ENCODE measurements around the gene PPP2R2C.

Gene PPP2R2C

GRCh38 chr4:6435010-6435409 lies 37.4 kb downstream of the PPP2R2C start:
- TF ChIP-seq CTCF (IDR thresholded peaks at IDR 0.05; ENCODE audit: low read depth, low read length), result no peak

GRCh38 chr4:6430927-6431326 lies 41.5 kb downstream of the PPP2R2C start:
- Histone ChIP-seq H3K9me3 (no peaks in the 10 kb centered on the region), H3K27me3 (no peaks in the 10 kb centered on the region), H3K36me3 (no peaks in the 10 kb centered on the region), H3K4me1 (no peaks in the 10 kb centered on the region), H3K4me3 (ENCODE audit: low read depth, low read length) (no peak overlapping the region)
- DNase-seq, result no peak
- TF ChIP-seq CTCF (IDR thresholded peaks at IDR 0.05; ENCODE audit: low read depth, low read length), result no peak

More at GRCh38 chr4:6435010-6435409, 37.4 kb downstream of the PPP2R2C start:
- no peak for DNase-seq
- Histone ChIP-seq H3K36me3 (no peaks in the 10 kb centered on the region), H3K4me1 (no peaks in the 10 kb centered on the region), H3K4me3 (ENCODE audit: low read depth, low read length) (no peak overlapping the region), H3K9me3 (no peaks in the 10 kb centered on the region), H3K27me3 (no peaks in the 10 kb centered on the region)

- Histone ChIP-seq H3K27me3 (no peaks in the 10 kb centered on the region), H3K36me3 (no peaks in the 10 kb centered on the region), H3K4me3 (ENCODE audit: low read depth, low read length) (no peak overlapping the region), H3K4me1 (no peaks in the 10 kb centered on the region), H3K9me3 (no peaks in the 10 kb centered on the region)
- peak; percentile 38 for TF ChIP-seq CTCF (IDR thresholded peaks at IDR 0.05; ENCODE audit: low read depth, low read length)
- DNase-seq, result no peak
Measured at GRCh38 chr4:6427439-6428090, 44.8 kb downstream of the PPP2R2C start.

- H3K36me3 ChIP-seq, result no peaks in the 10 kb centered on the region
- no peaks in the 10 kb centered on the region for H3K4me1 ChIP-seq
- H3K4me3 ChIP-seq (ENCODE audit: low read depth, low read length), result no peak overlapping the region
- DNase-seq, result no peak
- no peaks in the 10 kb centered on the region for H3K9me3 ChIP-seq
- no peaks in the 10 kb centered on the region for H3K27me3 ChIP-seq
- TF ChIP-seq CTCF (IDR thresholded peaks at IDR 0.05; ENCODE audit: low read depth, low read length), result no peak
Measured at GRCh38 chr4:6426571-6427438, 45.6 kb downstream of the PPP2R2C start.

GRCh38 chr4:6425911-6426310 lies 46.5 kb downstream of the PPP2R2C start:
- H3K9me3 ChIP-seq, result no peaks in the 10 kb centered on the region
- H3K36me3 ChIP-seq, result no peaks in the 10 kb centered on the region
- H3K4me1 ChIP-seq, result no peaks in the 10 kb centered on the region
- H3K4me3 ChIP-seq (ENCODE audit: low read depth, low read length), result no peak overlapping the region
- H3K27me3 ChIP-seq, result no peaks in the 10 kb centered on the region
- no peak for DNase-seq
- TF ChIP-seq CTCF (IDR thresholded peaks at IDR 0.05; ENCODE audit: low read depth, low read length), result no peak

- Histone ChIP-seq H3K9me3 (no peaks in the 10 kb centered on the region), H3K4me3 (ENCODE audit: low read depth, low read length) (no peak overlapping the region), H3K36me3 (no peaks in the 10 kb centered on the region), H3K27me3 (no peaks in the 10 kb centered on the region), H3K4me1 (no peaks in the 10 kb centered on the region)
- no peak for TF ChIP-seq CTCF (IDR thresholded peaks at IDR 0.05; ENCODE audit: low read depth, low read length)
- DNase-seq, result no peak
Measured at GRCh38 chr4:6425336-6425735, 47.1 kb downstream of the PPP2R2C start.
